ENCODE data around the gene GPR26.

DNA sequence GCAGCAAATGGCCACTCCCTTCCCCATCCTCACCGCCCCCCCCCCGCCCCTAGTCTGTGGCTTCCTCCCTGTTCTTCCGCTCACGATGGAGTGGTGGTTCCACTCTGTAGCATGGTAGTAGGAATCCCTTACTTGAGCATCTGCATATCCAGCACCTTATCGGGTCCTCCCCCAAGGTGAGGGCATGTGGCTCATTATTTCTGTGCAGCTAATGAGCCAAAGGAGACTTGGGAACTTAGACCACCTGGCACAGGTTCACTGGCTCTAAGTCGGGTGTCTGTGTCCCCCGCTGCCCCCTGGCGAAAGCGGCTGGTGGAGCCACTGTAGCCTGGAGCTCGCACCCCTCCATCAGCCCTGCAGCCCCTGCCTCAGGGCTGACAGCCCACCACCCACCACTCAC lies 22.8 kb upstream of the GPR26 start:
- TF ChIP-seq, protein P1, sequence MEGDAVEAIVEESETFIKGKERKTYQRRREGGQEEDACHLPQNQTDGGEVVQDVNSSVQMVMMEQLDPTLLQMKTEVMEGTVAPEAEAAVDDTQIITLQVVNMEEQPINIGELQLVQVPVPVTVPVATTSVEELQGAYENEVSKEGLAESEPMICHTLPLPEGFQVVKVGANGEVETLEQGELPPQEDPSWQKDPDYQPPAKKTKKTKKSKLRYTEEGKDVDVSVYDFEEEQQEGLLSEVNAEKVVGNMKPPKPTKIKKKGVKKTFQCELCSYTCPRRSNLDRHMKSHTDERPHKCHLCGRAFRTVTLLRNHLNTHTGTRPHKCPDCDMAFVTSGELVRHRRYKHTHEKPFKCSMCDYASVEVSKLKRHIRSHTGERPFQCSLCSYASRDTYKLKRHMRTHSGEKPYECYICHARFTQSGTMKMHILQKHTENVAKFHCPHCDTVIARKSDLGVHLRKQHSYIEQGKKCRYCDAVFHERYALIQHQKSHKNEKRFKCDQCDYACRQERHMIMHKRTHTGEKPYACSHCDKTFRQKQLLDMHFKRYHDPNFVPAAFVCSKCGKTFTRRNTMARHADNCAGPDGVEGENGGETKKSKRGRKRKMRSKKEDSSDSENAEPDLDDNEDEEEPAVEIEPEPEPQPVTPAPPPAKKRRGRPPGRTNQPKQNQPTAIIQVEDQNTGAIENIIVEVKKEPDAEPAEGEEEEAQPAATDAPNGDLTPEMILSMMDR (IDR thresholded peaks at IDR 0.05), result no peak
- TF ChIP-seq EP300 (IDR thresholded peaks at IDR 0.05), result no peak
- no peak for TF ChIP-seq POLR2A (IDR thresholded peaks at IDR 0.05; ENCODE audit: low read depth)
